ENCODE results near the gene CUL4A.

GRCh38 chr13:113162783-113163685, 46.4 kb upstream of the CUL4A start:
- no peak for TF ChIP-seq CTCF (IDR thresholded peaks at IDR 0.05; ENCODE audit: insufficient read depth, low read depth, low read length)
- no peak for TF ChIP-seq EZH2 (IDR thresholded peaks at IDR 0.05; ENCODE audit: insufficient read depth, low read length)
